Measurements from ENCODE around the gene CYP2U1.
"Not testable (repeated sequence)": the region's sequence is repeated elsewhere in the genome, so short reads cannot be mapped to it uniquely, and the experiment has no call there.

CYP2U1 gene

DNA sequence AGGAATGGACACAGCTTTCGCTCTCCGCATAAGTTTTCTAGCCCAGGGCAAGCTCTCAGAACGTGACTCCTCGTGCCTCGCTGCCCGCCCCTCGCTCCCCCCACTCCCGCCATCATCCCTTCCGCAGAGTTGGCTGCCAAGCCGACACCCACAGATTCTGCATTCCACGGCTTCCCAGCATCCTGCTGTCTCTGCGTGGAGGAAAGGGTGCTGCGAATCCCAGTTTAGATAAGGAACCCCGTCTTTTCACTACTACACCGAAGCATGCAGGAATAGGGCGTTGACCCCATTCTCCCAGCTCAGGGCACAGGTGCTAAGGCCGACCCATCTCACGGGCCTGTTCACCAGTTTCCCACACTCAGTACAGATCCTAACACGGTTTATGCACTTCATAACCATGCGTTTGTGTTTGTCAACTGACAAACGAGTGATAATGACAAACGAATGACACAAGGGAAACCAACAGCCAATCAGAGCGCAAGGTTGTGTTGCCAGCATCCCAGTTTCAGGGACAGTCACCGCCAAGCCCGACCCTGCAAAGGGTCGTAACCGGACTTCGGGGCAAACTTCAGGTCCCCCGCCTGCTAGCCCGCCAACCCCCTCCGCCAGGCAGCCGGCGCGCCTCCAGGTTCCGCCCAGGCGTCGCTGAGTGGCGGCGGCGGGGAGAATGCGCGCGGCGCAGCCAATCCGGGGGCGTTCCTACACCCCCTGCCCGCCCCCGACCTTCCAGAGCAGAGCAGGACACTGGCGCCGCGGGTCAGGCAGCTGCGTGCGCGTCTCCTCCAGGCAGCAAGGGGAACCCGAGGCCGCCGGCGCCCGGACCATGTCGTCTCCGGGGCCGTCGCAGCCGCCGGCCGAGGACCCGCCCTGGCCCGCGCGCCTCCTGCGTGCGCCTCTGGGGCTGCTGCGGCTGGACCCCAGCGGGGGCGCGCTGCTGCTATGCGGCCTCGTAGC lies at the start of gene CYP2U1:
Gene CYP2U1 (plus strand): TSS at position 729 of the 954 bp plus-strand sequence. CDS start 95 bp downstream, at position 824.
- DNase-seq, result peak; percentile 83

- no peak for DNase-seq
Measured at GRCh38 chr4:107885865-107886264, 45.5 kb upstream of the CYP2U1 start.

DNA sequence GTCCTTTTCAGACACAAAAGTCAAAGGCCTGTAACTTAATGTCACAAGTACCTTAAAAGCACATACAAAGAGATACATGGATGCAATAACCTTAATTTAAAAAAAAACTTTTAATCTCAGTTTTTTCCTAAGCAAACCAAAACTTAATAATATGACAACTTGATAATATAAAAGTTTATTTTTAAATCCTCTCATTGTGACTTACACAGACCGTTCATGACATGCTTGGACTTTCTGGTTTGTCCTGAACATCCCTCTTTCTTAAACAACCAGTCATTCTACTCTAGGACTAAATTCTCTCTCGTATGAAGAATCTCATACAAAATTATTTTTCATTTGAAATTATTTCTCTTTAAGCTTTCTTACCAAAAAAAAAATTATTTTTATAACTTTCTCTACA lies 43.1 kb upstream of the CYP2U1 start:
- DNase-seq, result no peak

DNA sequence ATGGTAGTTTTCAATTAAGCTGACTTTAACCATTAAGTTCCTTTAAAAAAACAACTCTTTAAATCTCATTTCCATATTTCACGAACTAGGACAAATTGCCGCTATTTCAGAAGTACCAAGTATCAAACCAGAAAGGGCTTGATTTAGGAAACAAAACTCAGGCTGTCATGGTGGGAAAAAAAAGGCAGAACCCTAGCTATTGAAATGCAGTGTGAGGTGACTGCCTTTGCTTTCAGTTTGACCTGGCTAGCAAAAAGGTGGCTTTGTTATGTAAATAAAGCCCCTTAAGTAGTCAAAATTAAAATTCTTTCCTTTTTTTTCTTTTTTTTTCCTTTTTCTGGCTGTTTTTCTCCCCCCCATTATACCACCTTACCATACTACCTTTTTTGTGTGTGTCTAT lies 40.6 kb upstream of the CYP2U1 start:
- no peak for DNase-seq

GRCh38 chr4:107891299-107891698 lies 40.0 kb upstream of the CYP2U1 start:
- no peak for DNase-seq

GRCh38 chr4:107893171-107894137 lies 37.9 kb upstream of the CYP2U1 start:
- DNase-seq, result no peak

DNA sequence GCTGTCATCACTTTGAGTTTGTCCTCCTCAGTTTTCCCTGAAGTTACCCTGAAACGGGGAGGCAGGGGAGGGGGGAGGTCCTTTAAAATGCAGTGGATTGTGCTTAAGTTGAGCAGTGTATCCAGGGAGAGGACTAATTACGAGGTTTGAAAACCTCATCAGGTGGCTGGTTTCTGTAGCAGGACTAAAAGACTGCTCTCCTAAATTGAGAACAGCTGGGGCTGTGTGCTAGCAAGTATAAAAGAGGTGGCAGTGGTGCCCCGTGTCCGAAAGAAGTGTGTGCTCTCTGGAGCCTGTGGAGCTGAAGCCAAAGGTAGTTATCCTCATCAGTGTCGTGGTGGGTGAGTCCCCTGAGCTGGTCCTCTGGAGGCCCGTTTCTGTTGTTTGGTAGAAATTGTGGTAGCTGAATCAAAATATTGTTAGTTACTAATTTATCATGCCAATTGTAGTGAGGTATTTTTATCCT lies 37.2 kb upstream of the CYP2U1 start:
- no peak for DNase-seq

DNA sequence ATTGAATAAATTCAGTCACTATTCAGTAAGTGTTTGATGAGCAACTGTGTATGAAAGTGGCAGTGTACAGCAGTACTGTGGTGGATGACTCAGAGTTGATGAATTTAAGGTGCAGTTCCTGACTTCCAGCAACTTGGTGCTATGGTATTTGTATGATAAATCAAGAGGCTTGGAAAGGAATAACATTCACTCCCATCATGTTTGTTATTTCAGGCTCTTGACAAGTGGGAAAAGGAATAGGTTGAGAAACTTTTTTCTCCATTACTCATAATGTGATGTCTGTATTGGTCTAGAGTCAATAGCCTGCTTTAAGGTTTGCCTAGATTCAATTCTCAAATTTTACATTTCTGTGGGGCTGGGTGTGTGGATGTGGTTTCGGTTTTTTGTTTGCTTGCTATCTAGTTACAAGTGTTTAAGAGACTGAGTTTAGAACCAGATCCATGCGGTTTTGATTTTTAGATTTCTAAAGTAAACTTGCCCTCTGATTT lies 35.1 kb upstream of the CYP2U1 start:
- no peak for DNase-seq

- DNase-seq, result no peak
Measured at GRCh38 chr4:107896646-107897045, 34.7 kb upstream of the CYP2U1 start.

DNA sequence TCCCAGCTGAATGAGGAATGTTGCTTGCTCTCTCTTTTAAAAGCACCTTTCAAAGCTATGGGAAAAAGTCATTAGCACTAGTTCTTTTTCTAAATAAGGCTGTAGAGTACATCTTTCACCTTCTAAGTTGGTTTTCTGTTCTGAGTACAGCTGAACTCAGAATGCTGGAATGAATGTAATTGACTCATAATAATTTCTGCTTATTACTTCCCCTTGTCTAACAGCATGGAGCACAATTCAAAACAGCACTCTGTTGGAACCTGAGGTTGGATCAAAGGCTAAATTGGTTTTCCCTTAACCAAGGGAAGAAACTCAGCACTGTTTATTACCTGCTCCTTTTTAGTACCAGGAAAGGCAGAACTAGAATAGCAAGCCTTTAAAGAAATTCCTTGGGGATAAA lies 33.5 kb upstream of the CYP2U1 start:
- no peak for DNase-seq

- no peak for DNase-seq
Measured at GRCh38 chr4:107900067-107900466, 31.3 kb upstream of the CYP2U1 start.

GRCh38 chr4:107900508-107900907 lies 30.8 kb upstream of the CYP2U1 start:
- DNase-seq, result no peak

DNA sequence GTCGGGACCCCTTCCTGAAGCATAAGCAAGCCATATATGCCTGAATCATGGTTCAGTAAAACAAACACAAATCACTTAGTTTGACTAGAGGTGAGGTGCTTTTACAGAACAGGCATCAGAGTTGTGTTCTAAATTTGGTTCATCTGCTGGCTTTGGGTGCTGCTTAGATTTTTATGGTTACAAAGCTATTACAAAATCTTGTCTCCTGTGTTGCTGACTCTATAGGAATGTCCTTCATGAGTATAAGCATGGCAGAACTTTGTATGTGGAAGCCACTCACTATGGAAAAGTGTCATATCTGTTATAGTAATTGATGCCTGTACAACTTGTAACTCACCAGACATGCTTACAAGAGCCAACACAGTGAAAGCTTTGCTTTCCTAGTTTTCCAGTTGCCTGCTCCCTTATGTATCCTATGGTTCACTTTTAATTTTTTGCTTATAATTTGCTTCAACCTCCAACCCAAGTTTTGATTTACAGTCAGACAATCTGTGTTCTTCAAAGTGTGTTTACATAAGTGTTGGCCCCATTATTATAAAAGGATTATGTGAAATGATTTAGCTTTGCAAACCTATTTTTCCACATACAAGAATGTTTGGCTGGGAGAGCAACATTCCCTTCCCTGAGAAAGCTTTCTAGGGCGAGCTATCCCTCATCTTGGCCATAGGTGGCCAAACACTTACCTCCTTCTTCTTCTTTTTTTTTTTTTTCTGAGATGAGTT lies 30.0 kb upstream of the CYP2U1 start:
- no peak for DNase-seq

DNA sequence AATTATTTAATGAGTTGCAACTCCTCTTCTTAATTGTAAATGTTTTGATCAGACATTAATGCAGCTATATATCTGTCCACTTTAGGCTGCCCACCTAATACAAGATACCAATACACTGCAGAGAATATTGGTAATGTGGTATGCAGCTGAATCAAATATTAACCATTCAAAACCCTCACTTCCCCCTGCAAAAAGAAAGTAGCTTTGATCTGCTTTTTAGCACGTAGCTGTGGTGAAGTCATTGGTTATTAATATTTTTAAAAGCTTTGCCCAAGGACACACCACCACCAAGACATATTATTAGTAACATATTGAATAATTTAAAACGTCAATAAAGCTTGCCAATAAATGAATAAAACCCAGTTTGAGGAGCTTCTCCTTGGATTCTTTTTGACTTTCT lies 28.6 kb upstream of the CYP2U1 start:
- no peak for DNase-seq

DNA sequence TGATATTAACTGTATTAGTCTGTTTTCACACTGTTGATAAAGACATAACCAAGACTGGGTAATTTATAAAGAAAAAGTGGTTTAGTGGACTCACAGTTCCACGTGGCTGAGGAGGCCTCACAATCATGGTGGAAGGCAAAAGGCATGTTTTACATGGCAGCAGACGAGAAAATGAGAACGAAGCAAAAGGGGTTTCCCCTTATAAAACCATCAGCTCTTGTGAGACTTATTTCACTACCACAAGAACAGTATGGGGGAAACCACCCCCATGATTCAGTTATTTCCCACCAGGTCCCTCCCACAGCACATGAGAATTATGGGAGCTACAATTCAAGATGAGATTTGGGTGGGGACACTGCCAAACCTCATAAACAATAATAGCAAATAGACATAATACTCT lies 26.3 kb upstream of the CYP2U1 start:
- not testable (repeated sequence) for DNase-seq

DNA sequence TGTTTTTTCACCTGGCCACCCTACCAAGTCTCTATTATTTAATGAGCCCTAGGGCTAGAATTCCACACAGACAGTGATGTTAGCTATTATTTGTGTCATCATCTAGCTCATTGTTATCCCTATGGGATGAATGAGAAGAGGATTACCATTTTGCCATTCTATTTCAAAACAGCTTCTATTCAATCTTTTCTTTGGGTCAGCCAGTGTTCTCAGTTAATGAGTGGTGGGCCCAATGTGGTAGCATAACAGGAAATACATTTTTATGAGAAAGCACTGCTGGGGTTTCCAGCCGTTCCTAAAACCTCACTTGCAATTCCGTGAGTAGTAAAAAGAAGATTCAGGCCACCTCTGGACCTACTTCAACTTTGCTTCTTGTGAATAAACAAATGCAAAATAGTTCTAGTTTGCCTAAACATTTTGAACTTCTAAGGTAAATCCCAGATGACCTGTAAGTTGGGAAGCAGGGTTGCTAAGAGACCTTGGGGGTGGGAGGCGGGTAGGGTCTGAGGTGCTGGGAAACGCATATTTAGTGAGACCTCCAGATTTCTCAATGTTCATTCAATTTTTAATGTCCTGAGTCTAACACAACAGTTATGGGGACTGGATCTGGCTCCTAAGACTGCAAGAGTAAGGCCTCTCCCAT lies 24.8 kb upstream of the CYP2U1 start:
- no peak for DNase-seq

- no peak for DNase-seq
Measured at GRCh38 chr4:107908377-107908776, 23.0 kb upstream of the CYP2U1 start.

GRCh38 chr4:107913283-107913899 lies 18.0 kb upstream of the CYP2U1 start:
- no peak for DNase-seq

GRCh38 chr4:107915220-107915619 lies 16.1 kb upstream of the CYP2U1 start:
- no peak for DNase-seq

DNA sequence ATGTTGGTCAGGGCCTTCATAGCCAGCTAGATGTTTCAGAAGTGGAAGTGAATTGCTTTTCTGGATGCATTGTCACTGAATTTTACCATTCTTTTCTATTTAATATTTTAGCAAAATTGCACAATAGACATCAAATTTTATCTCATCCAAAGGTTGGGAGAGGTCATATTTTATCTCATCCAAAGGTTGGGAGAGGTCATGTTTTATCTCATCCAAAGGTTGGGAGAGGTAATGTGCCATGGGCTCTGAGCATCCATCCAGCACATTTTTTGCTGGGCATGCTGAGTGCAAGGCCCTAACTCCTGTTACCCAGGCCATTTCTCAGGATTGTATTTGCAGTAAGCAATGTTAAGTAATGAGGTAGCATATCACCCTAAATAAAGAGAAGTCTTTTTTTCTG lies 14.7 kb upstream of the CYP2U1 start:
- DNase-seq, result no peak

DNA sequence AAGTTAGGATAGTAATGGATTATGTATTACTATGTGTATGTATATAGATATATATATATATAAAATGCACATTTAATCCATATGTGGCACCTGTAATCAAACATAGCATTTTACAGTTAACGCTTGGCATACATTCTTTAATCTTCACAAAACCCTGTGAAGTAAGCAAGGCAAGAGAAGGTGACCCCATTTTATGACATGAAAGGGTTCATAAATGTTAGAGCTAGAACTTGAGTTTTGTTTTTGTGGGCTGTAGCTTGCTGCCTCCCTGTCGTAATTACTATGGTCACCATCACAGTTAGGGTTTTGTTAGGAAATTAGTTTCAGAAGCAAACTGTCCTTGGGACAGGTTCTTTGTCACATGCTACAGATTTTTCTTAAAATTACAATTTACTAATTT lies 13.8 kb upstream of the CYP2U1 start:
- no peak for DNase-seq

All from CD4-positive, alpha-beta T cell treated with Interleukin-15 for 1 hour (primary cell).